WTC11 (cell line): ENCODE data around the gene CCDC12. TPM values are rescaled to one million over a fixed set of nuclear protein-coding genes. Genes with fewer than 3 reads are reported as not detected.

ENCODE experiments used
- ATAC-seq: fragments of 200-7000 bp; cut with Tn5 transposase; 2 replicates; pipeline ENCODE4 v1.10.0; 2021; ENCODE audit warnings: mild to moderate bottlenecking, moderate library complexity
- CTCF ChIA-PET: fragments of 300-600 bp; sonication (Branson Sonifier 250); formaldehyde crosslinking; loops from one replicate; lab custom pipeline; 2021; ENCODE audit warnings: antibody characterized with exemption; lab: Charles Lee
- POLR2A ChIA-PET: fragments of 350-600 bp; sonication (Branson Sonifier 250); formaldehyde crosslinking; loops from one replicate; lab custom pipeline; 2021; ENCODE audit warnings: antibody characterized with exemption; lab: Charles Lee
- DNase-seq: peaks from one replicate; pipeline ENCODE4 v3.0.0; 2021; ENCODE audit warnings: low spot score
- H3K27ac Mint-ChIP-seq: 2 replicates; pipeline ENCODE4 v1.8.0; 2021; ENCODE audit warnings: mixed read lengths
- H3K27me3 Mint-ChIP-seq: 2 replicates; pipeline ENCODE4 v1.8.0; 2021; ENCODE audit warnings: low read depth, mild to moderate bottlenecking, moderate library complexity, mixed read lengths
- H3K36me3 Mint-ChIP-seq: 2 replicates; pipeline ENCODE4 v1.8.0; 2021; ENCODE audit warnings: mixed read lengths
- H3K4me1 Mint-ChIP-seq: 2 replicates; pipeline ENCODE4 v1.8.0; 2022; ENCODE audit warnings: mixed read lengths
- H3K4me3 Mint-ChIP-seq: 2 replicates; pipeline ENCODE4 v1.8.0; 2021; ENCODE audit warnings: mild to moderate bottlenecking, moderate library complexity, mixed read lengths
- H3K9me3 Mint-ChIP-seq: 2 replicates; pipeline ENCODE4 v1.8.0; 2021; ENCODE audit warnings: mixed read lengths
- ATF1 ChIP-seq: sonication (generic); formaldehyde crosslinking; IDR thresholded peaks from 2 replicates; pipeline ENCODE4 v1.8.1; 2023; ENCODE audit warnings: mild to moderate bottlenecking, moderate library complexity, missing genetic modification reagents
- ESRRA ChIP-seq: sonication (generic); formaldehyde crosslinking; IDR thresholded peaks from 2 replicates; pipeline ENCODE4 v1.8.1; 2022; ENCODE audit warnings: mild to moderate bottlenecking, missing genetic modification reagents, borderline replicate concordance
- FOXJ3 ChIP-seq: sonication (generic); formaldehyde crosslinking; IDR thresholded peaks from 2 replicates; pipeline ENCODE4 v1.9.0; 2021; ENCODE audit warnings: missing genetic modification reagents, mild to moderate bottlenecking, borderline replicate concordance
- GTF2I ChIP-seq: fragments of 250-450 bp; sonication (Bioruptor Pico); conservative IDR thresholded peaks from 2 replicates; pipeline ENCODE4 v1.4.0; 2021; ENCODE audit warnings: mild to moderate bottlenecking
- IRF2 ChIP-seq: sonication (generic); formaldehyde crosslinking; IDR thresholded peaks from 2 replicates; pipeline ENCODE4 v1.8.0; 2022; ENCODE audit warnings: low read depth, missing genetic modification reagents, borderline replicate concordance
- NFE2L1 ChIP-seq: sonication (generic); formaldehyde crosslinking; IDR thresholded peaks from 2 replicates; pipeline ENCODE4 v1.8.1; 2023; ENCODE audit warnings: missing genetic modification reagents
- NR3C1 ChIP-seq: sonication (generic); formaldehyde crosslinking; conservative IDR thresholded peaks from 2 replicates; pipeline ENCODE4 v1.8.1; 2023; ENCODE audit warnings: low read depth, mild to moderate bottlenecking, missing genetic modification reagents
- PRRX2 ChIP-seq: fragments of 250-450 bp; sonication (Bioruptor Pico); IDR thresholded peaks from 2 replicates; pipeline ENCODE4 v1.8.0; 2021; ENCODE audit warnings: mild to moderate bottlenecking
- RELA ChIP-seq: sonication (generic); formaldehyde crosslinking; IDR thresholded peaks from 2 replicates; pipeline ENCODE4 v1.8.1; 2022; ENCODE audit warnings: missing genetic modification reagents, mild to moderate bottlenecking, borderline replicate concordance
- SMAD3 ChIP-seq: sonication (generic); formaldehyde crosslinking; IDR thresholded peaks from 2 replicates; pipeline ENCODE4 v1.8.0; 2022; ENCODE audit warnings: missing genetic modification reagents, mild to moderate bottlenecking, borderline replicate concordance
- TEAD4 ChIP-seq: sonication (generic); formaldehyde crosslinking; IDR thresholded peaks from 2 replicates; pipeline ENCODE4 v1.8.0; 2022; ENCODE audit warnings: mild to moderate bottlenecking, missing genetic modification reagents
- ZNF138 ChIP-seq: sonication (generic); formaldehyde crosslinking; conservative IDR thresholded peaks from 2 replicates; pipeline ENCODE4 v1.8.1; 2022; ENCODE audit warnings: mild to moderate bottlenecking, moderate library complexity, missing genetic modification reagents
- ZNF396 ChIP-seq: fragments of 250-450 bp; sonication (Bioruptor Pico); IDR thresholded peaks from 2 replicates; pipeline ENCODE4 v1.8.0; 2021; ENCODE audit warnings: mild to moderate bottlenecking, moderate library complexity, borderline replicate concordance
- ZNF416 ChIP-seq: fragments of 250-450 bp; sonication (Bioruptor Pico); IDR thresholded peaks from 2 replicates; pipeline ENCODE4 v1.9.0; 2021; ENCODE audit warnings: mild to moderate bottlenecking, inconsistent platforms
- total RNA-seq: library from RNA; stranded (reverse); gene quantifications from 3 replicates; pipeline ENCODE4 v1.2.3, GENCODE V29; 2021
- TF ChIP-seq, protein P1 (sequence below): sonication (generic); formaldehyde crosslinking; IDR thresholded peaks from 2 replicates; pipeline ENCODE4 v1.8.1; 2023; ENCODE audit warnings: mild to moderate bottlenecking, missing genetic modification reagents, borderline replicate concordance
- TF ChIP-seq, protein P2 (sequence below): sonication (generic); formaldehyde crosslinking; IDR thresholded peaks from 2 replicates; pipeline ENCODE4 v1.8.1; 2022; ENCODE audit warnings: missing genetic modification reagents, borderline replicate concordance
- TF ChIP-seq, protein P3 (sequence below): sonication (generic); formaldehyde crosslinking; IDR thresholded peaks from 2 replicates; pipeline ENCODE4 v1.8.0; 2022; ENCODE audit warnings: mild to moderate bottlenecking, missing genetic modification reagents
- TF ChIP-seq, protein P4 (sequence below): fragments of 250-450 bp; sonication (Bioruptor Pico); IDR thresholded peaks from 2 replicates; pipeline ENCODE4 v1.9.0; 2021; ENCODE audit warnings: mild to moderate bottlenecking
- TF ChIP-seq, protein P5 (sequence below): sonication (generic); formaldehyde crosslinking; IDR thresholded peaks from 2 replicates; pipeline ENCODE4 v1.8.1; 2023; ENCODE audit warnings: mild to moderate bottlenecking, missing genetic modification reagents, moderate library complexity
- TF ChIP-seq, protein P6 (sequence below): sonication (generic); formaldehyde crosslinking; IDR thresholded peaks from 2 replicates; pipeline ENCODE4 v1.8.1; 2023; ENCODE audit warnings: mild to moderate bottlenecking, missing genetic modification reagents, moderate library complexity

Gene CCDC12
- total RNA-seq, 1 experiment from 2014 or later = 59.1 TPM

DNA sequence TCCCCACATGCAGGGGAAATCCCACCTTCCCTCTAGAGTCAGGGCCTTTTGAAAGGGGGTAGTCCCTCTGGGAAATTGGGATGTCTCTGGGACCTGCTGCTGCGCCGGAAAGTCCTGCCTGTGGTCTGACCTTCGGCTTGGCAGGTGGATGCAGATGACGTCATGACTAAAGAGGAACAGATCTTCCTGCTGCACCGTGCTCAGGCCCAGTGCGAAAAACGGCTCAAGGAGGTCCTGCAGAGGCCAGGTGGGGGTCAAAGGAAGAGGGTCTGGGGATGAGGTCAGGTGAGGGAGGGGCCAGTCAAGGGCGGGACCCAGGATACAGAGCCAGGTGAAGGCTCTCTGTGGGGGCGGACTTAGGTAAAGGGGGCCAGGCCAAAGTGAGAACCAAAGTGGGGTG, 82.8 kb downstream of the CCDC12 start:
- no peak overlapping the region for H3K4me3 Mint-ChIP-seq
- H3K36me3 Mint-ChIP-seq = no peaks in the 10 kb centered on the region
- ChIA-PET CTCF (interaction anchor here (0.9 to 2.7 kb wide), 7 partner anchors 11 to 176 kb away, joined by 3 to 13 read pairs (median 7); partner anchors contain the start of gene PRSS50), POLR2A (no interaction called here)
- no peak for ATAC-seq
- H3K9me3 Mint-ChIP-seq = no peaks in the 10 kb centered on the region
- TF ChIP-seq FOXJ3 (no peak), SMAD3 (CRISPR knock-in tag) (no peak), RELA (CRISPR knock-in tag) (no peak), ZNF416 (CRISPR knock-in tag) (no peak), ZNF396 (CRISPR knock-in tag) (no peak), PRRX2 (no peak), IRF2 (no peak), TEAD4 (CRISPR knock-in tag) (no peak), GTF2I (CRISPR knock-in tag) (no peak), NFE2L1 (CRISPR knock-in tag) (no peak), ATF1 (CRISPR knock-in tag) (no peak), ZNF138 (CRISPR knock-in tag) (no peak), NR3C1 (CRISPR knock-in tag) (no peak), ESRRA (CRISPR knock-in tag) (no peak)
- TF ChIP-seq, protein P1, sequence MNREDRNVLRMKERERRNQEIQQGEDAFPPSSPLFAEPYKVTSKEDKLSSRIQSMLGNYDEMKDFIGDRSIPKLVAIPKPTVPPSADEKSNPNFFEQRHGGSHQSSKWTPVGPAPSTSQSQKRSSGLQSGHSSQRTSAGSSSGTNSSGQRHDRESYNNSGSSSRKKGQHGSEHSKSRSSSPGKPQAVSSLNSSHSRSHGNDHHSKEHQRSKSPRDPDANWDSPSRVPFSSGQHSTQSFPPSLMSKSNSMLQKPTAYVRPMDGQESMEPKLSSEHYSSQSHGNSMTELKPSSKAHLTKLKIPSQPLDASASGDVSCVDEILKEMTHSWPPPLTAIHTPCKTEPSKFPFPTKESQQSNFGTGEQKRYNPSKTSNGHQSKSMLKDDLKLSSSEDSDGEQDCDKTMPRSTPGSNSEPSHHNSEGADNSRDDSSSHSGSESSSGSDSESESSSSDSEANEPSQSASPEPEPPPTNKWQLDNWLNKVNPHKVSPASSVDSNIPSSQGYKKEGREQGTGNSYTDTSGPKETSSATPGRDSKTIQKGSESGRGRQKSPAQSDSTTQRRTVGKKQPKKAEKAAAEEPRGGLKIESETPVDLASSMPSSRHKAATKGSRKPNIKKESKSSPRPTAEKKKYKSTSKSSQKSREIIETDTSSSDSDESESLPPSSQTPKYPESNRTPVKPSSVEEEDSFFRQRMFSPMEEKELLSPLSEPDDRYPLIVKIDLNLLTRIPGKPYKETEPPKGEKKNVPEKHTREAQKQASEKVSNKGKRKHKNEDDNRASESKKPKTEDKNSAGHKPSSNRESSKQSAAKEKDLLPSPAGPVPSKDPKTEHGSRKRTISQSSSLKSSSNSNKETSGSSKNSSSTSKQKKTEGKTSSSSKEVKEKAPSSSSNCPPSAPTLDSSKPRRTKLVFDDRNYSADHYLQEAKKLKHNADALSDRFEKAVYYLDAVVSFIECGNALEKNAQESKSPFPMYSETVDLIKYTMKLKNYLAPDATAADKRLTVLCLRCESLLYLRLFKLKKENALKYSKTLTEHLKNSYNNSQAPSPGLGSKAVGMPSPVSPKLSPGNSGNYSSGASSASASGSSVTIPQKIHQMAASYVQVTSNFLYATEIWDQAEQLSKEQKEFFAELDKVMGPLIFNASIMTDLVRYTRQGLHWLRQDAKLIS (CRISPR knock-in tag) = no peak
- TF ChIP-seq, protein P2, sequence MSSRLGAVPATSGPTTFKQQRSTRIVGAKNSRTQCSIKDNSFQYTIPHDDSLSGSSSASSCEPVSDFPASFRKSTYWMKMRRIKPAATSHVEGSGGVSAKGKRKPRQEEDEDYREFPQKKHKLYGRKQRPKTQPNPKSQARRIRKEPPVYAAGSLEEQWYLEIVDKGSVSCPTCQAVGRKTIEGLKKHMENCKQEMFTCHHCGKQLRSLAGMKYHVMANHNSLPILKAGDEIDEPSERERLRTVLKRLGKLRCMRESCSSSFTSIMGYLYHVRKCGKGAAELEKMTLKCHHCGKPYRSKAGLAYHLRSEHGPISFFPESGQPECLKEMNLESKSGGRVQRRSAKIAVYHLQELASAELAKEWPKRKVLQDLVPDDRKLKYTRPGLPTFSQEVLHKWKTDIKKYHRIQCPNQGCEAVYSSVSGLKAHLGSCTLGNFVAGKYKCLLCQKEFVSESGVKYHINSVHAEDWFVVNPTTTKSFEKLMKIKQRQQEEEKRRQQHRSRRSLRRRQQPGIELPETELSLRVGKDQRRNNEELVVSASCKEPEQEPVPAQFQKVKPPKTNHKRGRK (CRISPR knock-in tag) = no peak
- TF ChIP-seq, protein P3, sequence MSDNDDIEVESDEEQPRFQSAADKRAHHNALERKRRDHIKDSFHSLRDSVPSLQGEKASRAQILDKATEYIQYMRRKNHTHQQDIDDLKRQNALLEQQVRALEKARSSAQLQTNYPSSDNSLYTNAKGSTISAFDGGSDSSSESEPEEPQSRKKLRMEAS (CRISPR knock-in tag) = no peak
- TF ChIP-seq, protein P4, sequence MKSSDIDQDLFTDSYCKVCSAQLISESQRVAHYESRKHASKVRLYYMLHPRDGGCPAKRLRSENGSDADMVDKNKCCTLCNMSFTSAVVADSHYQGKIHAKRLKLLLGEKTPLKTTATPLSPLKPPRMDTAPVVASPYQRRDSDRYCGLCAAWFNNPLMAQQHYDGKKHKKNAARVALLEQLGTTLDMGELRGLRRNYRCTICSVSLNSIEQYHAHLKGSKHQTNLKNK = no peak
- TF ChIP-seq, protein P5, sequence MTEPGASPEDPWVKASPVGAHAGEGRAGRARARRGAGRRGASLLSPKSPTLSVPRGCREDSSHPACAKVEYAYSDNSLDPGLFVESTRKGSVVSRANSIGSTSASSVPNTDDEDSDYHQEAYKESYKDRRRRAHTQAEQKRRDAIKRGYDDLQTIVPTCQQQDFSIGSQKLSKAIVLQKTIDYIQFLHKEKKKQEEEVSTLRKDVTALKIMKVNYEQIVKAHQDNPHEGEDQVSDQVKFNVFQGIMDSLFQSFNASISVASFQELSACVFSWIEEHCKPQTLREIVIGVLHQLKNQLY (CRISPR knock-in tag) = no peak
- TF ChIP-seq, protein P6, sequence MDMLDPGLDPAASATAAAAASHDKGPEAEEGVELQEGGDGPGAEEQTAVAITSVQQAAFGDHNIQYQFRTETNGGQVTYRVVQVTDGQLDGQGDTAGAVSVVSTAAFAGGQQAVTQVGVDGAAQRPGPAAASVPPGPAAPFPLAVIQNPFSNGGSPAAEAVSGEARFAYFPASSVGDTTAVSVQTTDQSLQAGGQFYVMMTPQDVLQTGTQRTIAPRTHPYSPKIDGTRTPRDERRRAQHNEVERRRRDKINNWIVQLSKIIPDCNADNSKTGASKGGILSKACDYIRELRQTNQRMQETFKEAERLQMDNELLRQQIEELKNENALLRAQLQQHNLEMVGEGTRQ (CRISPR knock-in tag) = no peak
- H3K4me1 Mint-ChIP-seq = peaks cover 16% of the 10 kb centered on the region
- H3K27me3 Mint-ChIP-seq = peaks cover 79% of the 10 kb centered on the region
- no peak overlapping the region for H3K27ac Mint-ChIP-seq
- DNase-seq = no peak
